Measurements from ENCODE around the gene MRPL53.

Gene MRPL53

GRCh38 chr2:74472086-74472944 is at the start of gene MRPL53:
Gene MRPL53, minus strand, starts transcription at chr2:74472680. Its CDS starts 20 bp downstream, at chr2:74472660.
- DNase-seq = peak; percentile 77

GRCh38 chr2:74516650-74517049 is 44.2 kb upstream of the MRPL53 start:
- DNase-seq = no peak

DNA sequence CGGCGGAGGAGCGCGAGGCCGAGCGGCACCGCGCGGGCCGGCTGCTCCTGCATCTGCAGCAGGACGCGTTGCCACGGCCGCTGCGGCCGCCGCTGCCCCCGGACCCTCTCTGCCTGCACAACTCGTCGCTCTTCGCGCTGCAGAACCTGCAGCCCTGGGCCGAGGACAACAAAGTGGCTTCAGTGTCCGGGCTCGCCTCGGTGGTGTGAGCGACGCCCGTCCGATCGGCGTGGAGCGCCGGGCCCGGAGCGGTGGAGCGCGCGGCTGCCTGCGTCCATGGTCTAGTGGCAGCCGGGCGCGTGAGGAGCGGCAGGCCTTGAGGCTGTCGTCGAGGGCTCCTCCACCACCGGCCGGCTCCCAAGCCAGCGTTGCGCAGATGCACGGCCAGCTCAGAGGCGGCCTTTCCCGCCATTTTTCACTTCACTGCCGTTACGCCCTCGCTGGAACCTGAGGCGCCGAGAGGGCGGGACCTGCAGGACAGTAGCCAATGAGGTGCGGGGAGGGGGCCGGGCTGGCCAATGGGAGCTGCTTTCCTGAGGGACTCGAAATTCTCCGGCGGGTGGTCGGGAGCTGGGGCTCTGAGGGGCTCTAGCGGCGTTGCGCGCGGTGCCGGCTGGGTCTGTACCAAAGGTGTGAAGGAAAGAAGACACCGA is 43.6 kb upstream of the MRPL53 start:
- no peak for DNase-seq

DNA sequence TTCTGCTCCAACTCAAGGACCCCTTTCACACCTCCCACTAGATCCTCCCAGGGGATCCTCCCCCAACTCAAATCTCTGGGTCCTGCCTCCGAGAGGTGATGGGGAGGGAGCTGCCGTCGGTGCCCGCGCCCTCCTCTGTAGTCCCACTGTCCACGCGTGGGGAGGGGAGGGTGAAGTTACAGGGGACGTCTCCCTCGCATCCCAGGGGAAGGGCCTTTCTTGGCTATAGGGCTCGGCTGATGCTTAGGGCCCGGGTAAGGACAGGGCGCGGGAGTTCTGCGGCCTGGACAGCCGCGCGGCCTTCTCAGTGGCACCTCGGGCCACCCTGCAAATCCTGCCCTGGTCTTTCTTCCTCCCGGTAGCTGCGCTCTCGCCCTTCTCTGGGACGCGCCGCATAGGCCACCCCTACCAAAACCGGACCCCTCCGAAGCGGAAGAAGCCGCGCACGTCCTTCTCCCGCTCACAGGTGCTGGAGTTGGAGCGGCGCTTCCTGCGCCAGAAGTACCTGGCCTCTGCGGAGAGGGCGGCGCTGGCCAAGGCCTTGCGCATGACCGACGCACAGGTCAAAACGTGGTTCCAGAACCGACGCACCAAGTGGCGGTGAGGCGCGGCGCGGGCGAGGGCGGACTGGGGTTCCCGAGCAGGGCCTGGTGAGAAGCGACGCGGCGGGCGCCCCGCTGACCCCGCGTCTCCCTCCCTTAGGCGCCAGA is 42.9 kb upstream of the MRPL53 start:
- no peak for DNase-seq

DNA sequence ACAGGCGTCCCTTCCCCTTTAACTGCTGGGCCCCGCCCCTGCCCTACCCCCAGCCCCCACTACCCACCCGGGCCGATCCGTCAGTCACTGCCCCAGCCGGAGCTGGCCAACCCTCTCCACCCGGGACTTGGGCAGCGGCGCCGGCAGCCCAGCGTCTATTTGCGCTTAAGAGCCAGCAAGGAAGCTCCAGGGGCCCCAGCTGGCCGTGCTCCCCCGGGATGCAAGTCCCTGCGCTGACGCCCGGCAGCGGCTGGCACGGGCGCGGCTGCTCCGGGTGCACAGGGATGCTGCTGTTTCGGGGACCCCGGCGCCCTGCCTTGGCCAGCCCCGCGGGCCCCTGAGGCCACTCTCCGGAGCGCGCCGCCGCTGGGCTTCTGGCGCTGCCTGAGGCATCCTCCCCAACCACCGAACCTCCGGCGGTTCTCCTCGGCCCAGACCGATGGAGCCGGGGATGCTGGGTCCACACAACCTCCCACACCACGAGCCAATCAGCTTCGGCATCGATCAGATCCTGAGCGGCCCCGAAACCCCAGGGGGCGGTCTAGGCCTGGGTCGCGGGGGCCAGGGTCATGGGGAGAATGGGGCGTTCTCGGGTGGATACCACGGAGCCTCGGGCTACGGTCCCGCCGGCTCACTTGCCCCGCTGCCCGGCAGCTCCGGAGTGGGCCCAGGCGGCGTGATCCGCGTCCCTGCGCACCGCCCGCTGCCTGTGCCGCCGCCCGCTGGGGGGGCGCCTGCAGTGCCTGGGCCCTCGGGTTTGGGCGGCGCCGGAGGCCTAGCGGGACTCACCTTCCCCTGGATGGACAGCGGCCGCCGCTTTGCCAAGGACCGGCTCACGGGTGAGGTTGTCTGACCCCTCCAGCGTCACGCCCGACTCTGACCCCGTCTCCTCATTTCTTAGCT is 42.1 kb upstream of the MRPL53 start, which contains the start of gene TLX2:
Gene TLX2, plus strand, starts transcription at position 83 of the 903 bp plus-strand sequence. Its CDS starts 357 bp downstream, at position 440.
- DNase-seq = no peak

- DNase-seq = no peak
Observed at GRCh38 chr2:74513605-74514367, 41.3 kb upstream of the MRPL53 start.

DNA sequence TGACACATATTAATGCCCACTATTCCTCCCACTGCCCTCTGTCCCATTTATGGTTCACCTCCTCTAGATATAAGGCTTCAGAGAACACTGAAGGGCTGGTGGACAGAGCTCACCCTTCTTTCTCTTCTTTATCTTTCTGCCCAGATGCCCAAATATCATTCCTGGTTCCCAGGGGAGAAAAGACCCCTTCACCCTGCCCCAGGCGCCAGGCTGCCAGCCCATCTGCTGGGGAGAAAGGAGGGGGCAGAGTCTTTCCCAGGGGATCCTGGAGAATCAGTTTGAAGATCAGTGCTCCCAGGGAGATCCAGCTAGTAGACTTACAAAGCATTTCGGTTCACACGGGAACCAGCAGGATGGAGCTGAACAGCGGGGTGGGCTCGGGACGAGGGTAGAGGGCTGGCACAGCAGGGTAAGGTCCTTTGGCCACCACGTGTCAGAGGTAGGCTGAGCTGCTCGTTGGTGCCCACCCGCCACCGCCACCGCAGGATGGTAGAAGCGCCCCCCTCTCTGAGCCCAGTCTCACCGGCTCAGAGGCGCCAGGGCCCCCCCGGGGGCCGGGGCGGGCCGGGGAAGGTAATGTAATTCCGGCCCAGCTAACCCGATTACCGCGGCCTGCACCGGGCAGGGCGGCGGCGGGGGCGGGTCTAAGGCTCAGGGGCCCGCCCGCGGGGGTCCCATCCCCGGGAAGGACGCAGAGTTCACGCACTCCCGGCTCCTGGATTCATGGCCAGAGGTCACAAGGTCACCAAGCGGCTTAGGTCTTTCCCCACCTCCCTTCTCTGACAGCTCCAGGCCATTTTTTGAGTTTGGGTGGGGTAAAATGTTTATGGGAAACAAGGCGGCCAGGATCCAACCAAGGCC is 40.5 kb upstream of the MRPL53 start:
- DNase-seq = no peak

- no peak for DNase-seq
Observed at GRCh38 chr2:74511104-74511989, 38.9 kb upstream of the MRPL53 start.

- no peak for DNase-seq
Observed at GRCh38 chr2:74510272-74510671, 37.8 kb upstream of the MRPL53 start.

- peak; percentile 50 for DNase-seq
Observed at GRCh38 chr2:74507926-74508520, 35.5 kb upstream of the MRPL53 start.

DNA sequence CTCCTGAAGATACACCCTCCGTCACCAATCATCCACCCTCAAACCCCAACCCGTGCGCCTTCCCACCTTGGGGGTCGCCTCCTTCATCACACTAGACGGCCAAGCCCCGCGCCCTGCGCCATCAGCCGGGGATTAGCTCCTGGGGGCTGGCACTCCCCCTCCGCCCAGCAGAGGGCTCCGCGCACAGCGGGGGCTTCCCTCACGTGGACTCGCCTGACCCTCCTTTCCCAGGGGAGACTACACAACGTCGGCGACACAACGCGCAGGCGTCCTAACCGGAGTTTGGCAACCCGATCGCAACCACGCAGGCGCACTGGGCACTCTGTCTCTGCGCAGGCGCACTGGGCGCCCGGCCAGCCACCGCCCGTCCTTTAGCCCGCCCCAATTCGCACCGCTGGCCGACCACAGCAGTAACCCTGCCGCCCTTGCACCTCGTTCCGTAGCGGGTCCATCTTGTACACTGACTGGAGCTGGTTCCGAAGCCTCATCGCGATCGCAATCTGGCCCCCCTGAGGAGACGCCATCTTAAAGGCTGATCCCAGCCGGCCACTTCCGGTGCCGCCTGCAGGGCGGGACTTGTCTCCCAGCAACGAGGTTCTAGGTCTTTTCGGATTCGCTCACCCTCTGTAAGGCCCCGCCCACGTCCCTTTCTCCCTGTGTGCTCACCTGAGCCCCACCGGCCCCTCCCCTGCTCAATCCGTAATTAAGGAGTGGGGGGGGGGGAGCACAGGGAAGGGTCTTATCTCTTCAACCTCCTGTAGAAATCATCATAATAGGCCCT is 34.9 kb upstream of the MRPL53 start, which contains the start of gene PCGF1:
Gene PCGF1, minus strand, starts transcription at position 551 of the 781 bp plus-strand sequence. Its CDS starts 27 bp downstream, at position 524.
- peak; percentile 96 for DNase-seq

GRCh38 chr2:74505448-74506246 is 33.2 kb upstream of the MRPL53 start:
- no peak for DNase-seq

GRCh38 chr2:74504591-74504990 is 32.1 kb upstream of the MRPL53 start:
- DNase-seq = no peak

- no peak for DNase-seq
Observed at GRCh38 chr2:74503506-74504475, 31.3 kb upstream of the MRPL53 start.

DNA sequence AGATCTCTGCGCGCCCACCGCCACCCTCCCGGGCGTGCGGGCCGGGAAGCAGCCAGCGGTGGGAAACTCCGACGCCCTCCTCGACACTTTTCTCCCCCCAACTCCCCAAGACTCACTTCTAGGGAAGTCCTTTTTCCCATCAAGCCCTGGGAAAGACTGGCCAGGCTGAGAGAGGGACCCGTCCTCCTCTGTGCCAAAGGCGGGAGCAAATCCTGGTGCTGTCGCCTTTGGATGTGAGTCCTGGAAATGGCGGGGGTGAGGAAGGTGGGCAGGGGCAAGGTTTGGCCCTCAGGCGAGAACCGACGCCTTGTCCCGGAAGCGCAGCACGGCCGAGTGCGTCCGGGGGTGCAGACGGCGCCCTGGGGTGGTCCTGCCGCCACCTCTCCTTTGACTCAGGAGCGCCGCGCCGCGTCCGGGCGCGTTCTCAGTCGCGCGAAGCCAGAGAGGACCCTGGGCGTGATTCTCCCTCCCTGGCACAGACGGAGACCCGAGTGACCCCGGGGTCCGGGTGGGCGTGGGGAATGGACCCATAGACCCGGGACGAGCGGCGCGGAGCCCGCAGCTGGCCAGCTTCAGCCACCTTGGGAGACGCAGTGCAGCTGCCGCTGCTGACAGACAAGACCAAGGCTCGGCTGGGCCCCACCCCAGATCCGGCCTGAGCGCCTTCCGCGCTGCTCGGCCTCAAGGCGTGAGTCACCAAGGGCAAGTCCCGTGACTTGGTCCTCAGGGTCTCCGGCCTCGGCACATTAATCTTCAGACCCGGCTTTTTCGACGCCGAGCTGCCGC is 30.4 kb upstream of the MRPL53 start:
- DNase-seq = no peak

Data from T1000 (cell line).